NCI-H510A (cell line): ENCODE results near the gene PRAMEF33.
"Not testable (repeated sequence)": the region's sequence is repeated elsewhere in the genome, so short reads cannot be mapped to it uniquely, and the experiment has no call there.

Experiments
- DNase-seq: peaks from one replicate; lab custom pipeline; 2025; lab: John Stamatoyannopoulos, UW

PRAMEF33 gene, protein sequence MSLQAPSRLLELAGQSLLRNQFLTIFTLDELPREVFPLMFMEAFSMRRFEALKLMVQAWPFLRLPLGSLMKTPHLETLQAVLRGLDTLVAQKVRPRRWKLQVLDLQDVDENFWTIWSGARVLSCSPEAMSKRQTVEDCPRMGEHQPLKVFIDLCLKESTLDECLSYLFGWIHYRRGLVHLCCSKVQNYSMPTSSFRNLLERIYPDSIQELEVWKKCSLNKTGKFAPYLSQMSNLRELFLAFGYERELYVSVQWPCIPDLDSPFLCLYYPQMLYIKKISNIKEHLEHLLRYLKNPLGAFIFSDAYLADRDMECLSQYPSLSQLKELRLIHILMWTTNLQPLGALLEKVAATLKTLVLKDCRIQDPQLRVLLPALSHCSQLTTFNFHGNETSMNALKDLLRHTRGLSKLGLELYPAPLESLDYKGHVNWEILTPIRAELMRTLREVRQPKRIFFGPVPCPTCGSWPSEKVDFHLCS

DNA sequence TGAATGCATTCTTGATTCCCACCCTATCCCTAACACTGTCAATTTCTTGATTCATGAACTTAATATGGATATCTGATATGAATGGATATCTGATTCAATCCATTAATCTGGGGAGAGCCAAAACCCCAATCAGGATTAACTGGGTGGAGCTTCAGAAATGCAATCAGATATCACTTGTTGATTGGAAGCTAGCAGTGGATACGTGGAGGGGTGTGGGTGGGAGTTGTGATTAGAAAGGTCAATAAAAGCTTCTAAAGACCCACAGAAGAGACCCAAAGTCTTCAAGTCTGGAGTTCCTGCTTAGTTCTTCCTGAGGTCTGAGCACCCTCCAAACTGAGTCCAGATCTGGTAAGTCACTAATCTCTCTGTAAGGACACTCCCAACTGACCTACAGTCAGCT is at the start of gene PRAMEF33:
TSS of gene PRAMEF33 (plus strand) at position 301 of the 400 bp plus-strand sequence. CDS start 2,416 bp downstream, outside the sequence.
- not testable (repeated sequence) for DNase-seq

DNA sequence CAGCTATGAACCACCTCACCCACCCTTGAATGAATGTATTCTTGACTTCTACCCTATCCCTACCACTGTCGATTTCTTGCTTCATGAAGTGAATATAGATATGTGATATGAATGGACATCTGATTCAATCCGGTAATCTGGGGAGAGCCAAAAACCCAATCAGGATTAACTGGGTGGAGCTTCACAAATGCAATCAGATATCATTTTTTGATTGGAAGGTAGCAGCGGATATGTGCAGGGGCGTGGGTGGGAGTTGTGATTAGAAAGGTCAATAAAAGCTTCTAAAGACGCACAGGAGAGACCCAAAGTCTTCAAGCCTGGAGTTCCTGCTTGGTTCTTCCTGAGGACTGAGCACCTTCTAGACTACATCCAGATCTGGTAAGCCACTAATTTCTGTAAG is 49.4 kb upstream of the PRAMEF33 start, which contains the start of gene PRAMEF5:
TSS of gene PRAMEF5 (plus strand) at position 301 of the 400 bp plus-strand sequence. CDS start 5,071 bp downstream, outside the sequence.
- not testable (repeated sequence) for DNase-seq

DNA sequence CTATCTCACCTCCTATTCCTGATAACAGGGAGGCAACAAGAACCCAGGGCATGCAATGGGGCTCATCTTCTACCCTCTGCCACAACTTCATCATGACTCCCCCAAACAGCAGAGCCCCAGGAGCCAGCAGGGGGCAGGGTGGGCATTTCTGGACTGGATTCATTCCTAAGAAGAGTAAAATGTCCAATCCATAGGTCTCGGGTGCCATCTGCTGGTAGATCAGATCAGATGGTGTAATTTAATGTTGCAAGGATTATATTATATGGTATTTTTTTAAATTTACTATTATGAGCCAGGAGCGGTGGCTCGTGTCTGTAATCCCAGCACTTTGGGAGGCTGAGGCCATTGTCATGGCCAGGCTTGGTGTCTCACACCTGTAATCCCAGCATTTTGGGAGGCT is 38.2 kb upstream of the PRAMEF33 start:
- DNase-seq = not testable (repeated sequence)

DNA sequence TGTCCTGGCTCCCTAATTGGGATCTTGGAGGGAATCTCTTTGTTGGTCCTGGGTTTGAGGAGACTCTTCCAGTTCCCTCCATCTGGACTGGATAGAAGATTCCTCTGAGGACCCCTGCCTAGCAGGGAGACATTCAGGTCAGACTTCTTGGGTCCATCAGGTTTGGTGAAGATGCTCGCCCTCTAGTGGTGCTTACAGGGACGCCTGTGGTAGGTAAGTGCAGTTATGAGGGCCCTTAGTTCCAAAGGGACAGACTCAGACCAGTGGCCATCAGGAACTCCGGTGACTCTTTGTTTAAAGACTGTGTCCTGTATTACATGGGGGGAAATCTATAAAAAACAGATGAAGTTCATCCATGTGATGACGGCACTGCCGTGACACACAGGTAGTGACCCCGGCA is 26.3 kb upstream of the PRAMEF33 start:
- not testable (repeated sequence) for DNase-seq

DNA sequence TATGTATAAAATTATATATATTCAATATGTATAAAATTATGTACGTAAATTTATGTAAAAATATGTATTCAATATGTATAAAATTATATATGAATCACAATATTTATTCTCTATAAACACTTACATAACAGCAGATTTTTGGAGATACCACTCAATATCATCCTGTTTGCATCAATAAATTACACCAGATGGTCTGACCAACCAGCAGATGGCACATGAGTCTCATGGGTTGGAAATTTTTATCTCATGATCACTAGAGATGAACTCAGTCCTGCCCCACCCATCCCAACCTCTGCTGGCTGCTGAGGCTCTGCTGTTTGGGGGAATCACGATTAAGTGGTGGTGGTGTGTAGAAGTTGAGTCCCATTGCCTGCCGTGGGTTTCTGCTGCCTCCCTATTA is 23.7 kb upstream of the PRAMEF33 start:
- not testable (repeated sequence) for DNase-seq

DNA sequence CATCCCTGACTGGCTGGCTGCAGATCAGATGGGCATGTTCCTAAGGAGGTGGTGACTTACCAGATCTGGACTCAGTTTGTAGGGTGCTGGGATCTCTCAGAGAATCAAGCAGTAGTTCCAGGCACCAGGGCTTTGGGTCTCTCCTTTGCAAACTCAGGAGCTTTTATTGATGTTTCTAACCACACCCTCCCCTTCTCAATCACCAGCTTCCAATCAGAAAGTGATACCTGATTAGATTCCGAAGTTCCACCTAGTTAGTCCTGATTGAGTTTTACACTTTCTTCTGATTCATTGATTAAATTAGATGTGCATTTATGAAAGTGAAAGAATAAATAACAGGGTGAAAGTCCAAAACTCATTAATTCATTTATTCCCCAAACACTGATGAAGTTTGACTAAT is 18.3 kb upstream of the PRAMEF33 start, which contains the start of gene PRAMEF8:
TSS of gene PRAMEF8 (minus strand) at position 101 of the 400 bp plus-strand sequence. CDS start 1,046 bp downstream, outside the sequence.
- not testable (repeated sequence) for DNase-seq

DNA sequence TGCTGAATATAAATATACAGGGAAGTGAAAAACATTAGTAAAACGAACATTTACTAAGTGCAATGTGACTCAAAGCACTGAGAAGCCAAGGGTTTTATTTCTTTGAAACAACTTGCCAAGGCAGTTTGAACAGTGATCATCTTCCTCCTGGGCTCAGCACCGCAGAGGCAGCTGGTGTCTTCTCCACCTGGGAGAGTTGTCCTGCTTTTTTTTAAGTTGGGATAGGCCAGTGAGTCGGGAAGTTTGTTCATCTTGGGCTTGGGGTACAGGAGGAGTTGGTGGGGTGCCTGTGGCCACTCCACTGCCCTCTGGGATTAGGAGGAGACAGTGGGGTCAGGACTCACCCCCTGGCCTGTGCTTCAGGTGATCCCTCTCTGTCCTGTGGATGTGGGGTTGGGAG is 14.3 kb upstream of the PRAMEF33 start:
- DNase-seq = not testable (repeated sequence)

DNA sequence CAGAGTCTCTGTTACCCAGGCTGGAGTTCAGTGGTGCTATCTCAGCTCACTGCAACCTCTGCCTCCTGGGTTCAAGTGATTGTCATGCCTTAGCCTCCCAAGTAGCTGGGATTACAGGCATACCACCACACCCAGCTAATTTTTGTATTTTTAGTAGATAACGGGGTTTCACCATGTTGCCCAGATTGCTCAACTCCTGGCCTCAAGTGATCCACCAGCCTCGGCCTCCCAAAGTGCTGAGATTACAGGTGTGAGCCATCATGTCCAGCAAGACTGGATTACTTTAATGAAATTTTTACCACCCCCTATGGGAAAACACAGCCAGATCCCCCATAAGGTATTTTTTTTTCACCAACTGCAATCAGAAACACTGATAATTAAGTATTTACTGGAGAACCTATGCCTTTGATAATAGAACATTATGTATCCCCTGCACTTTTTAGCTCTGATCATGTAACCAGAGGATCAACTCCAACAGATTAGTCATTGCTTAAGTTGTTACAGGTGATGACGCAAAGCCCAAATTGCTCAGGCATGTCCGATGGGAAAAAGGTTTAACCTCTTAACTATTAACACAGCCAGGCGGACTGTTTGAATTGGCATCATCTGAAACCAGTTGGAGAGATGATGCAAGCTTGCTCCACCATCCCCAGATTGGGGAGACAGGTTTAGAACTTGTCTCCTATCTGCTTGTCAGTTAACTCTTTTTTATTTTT is 6.0 kb upstream of the PRAMEF33 start:
- DNase-seq = not testable (repeated sequence)

DNA sequence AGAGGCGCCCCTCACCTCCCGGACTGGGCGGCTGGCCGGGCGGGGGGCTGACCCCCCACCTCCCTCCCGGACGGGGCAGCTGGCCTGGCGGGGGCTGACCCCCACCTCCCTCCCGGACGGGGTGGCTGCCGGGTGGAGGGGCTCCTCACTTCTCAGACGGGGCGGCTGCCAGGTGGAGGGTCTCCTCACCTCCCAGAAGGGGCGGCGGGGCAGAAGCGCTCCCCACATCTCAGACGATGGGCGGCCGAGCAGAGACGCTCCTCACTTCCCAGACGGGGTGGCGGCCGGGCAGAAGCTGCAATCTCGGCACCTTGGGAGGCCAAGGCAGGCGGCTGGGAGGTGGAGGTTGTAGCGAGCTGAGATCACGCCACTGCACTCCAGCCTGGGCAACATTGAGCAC is 4.6 kb upstream of the PRAMEF33 start:
- DNase-seq = not testable (repeated sequence)

DNA sequence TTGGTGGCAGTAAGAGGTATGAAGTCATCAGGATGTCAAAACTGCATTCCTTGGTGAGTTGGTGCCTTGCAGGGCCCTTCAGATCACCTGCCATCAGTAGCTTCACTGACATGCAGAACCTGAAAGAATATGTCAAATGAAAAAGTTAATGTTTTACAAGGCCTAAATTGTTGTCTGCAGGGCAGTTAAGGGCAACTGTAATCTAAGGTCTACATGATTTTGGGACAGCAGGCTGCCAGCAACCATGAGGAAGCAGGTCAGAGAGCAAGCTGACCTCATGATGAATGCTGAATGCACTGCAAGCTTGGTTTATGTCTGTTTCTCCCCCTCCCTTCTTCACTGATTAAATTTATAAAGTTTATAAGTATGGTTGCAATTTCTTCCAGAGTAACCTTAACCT is 1.1 kb upstream of the PRAMEF33 start:
- not testable (repeated sequence) for DNase-seq

DNA sequence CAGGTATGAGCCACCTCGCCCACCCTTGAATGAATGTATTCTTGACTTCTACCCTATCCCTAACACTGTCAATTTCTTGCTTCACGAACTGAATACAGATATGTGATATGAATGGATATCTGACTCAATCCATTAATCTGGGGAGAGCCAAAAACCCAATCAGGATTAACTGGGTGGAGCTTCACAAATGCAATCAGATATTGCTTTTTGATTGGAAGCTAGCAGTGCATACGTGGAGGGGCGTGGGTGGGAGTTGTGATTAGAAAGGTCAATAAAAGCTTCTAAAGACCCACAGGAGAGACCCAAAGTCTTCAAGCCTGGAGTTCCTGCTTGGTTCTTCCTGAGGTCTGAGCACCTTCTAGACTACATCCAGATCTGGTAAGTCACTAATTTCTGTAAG is 11.9 kb downstream of the PRAMEF33 start, which contains the start of gene PRAMEF15:
TSS of gene PRAMEF15 (plus strand) at position 301 of the 400 bp plus-strand sequence. CDS start 2,827 bp downstream, outside the sequence.
- DNase-seq = not testable (repeated sequence)

DNA sequence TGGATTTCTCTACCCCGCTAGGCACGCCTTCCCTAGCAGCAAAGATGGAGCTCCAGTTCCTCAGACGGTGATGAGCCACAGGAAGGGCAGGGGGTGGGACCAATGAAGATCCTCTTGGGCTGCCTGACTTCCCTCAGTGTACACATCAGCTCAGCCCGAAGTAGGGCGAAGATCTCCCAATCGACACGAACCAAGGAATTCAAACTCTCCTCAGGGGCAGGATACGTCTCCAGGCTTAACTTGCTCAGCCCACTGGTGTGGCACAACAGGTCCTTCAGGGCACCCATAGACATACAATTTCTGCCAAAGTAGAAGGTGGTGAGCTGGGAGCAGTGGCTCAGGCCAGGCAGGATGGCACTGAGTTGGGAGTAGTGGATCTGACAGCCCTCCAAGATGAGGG is 39.2 kb downstream of the PRAMEF33 start:
- DNase-seq = not testable (repeated sequence)

DNA sequence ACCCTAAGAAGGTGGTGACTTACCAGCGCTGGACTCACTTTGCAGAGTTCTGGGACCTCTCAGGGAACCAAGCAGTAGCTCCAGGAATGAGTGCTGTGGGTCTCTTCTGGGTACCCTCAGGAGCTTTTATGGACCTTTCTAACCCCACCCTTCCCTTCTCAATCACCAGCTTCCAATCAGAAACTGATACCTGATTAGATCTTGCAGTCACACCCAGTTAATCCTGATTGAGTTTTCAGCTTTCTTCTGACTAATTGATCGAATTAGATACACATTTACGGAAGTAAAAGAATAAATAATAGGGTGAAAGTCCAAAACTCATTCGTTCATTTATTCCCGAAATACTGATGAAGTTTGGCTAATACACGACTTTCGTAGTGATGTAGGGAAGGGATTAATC is 43.7 kb downstream of the PRAMEF33 start, which contains the start of gene PRAMEF14:
TSS of gene PRAMEF14 (minus strand) at position 101 of the 400 bp plus-strand sequence. CDS start 1,820 bp downstream, outside the sequence.
- not testable (repeated sequence) for DNase-seq

DNA sequence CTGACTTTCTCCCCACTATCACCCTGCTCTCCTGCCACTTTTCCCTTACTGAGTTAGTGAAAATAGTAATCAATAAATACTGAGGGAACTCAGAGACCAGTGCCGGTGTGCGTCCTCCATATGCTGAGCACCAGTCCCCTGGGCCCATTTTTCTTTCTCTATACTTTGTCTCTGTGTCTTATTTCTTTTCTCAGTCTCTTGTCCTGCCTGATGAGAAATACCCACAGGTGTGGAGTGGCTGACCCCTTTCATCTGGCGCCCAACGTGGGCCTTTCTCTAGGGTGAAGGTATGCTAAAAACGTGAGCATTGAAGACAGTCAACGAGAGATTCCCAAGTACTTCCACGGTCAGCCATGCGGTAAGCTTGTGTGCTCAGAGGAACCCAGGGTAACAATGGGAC is 50.1 kb downstream of the PRAMEF33 start:
- DNase-seq = not testable (repeated sequence)

DNA sequence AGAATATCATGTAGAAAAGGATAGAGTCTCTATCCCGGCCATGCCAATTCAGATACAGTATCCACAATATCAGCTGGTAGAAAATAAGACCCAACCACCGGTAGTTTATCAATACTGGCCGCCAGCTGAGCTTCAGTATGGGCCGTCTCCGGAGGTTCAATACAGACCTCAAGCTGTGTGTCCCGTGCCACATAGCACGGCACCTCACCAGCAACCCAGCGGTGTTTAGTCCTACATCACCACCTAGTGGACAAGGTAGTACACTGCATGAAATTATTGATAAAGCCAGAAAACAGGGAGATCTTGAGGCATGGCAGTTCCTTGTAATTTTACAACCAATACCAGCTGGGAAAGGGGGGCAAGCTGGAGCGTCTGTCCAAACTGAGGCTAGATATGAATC is 51.1 kb downstream of the PRAMEF33 start:
- DNase-seq = not testable (repeated sequence)

DNA sequence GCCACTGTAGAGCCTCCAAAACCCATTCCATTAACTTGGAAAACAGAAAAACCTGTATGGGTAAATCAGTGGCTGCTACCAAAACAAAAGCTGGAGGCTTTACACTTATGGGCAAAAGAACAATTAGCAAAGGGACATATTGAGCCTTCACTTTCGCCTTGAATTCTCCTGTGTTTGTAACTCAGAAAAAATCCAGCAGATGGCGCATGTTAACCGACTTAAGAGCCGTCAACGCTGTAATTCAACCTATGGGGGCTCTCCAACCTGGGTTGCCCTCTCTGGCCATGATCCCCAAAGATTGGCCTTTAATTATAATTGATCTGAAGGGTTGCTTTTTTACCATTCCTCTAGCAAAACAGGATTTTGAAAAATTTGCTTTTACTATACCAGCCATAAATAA is 53.4 kb downstream of the PRAMEF33 start:
- peak; percentile 13 for DNase-seq
